Lung (tissue), 12 donors: Measurements from ENCODE around the gene PTPRD. TPM values are rescaled to one million over a fixed set of nuclear protein-coding genes. Genes with fewer than 3 reads are reported as not detected.

Experiments used
- ATAC-seq: fragments of 200-7000 bp; cut with Tn5 transposase; one replicate; pipeline ENCODE4 v1.9.1; 2020; ENCODE audit warnings: moderate number of reproducible peaks; ENCODE audit not compliant: insufficient read depth, low FRiP score
- DNase-seq, 3 donors: peaks; one replicate each; pipeline ENCODE4 v3.0.0-alpha.2; 2013 to 2017
- H3K27ac ChIP-seq, 2 donors: one replicate each; pipeline ENCODE4 v1.5.1; 2013; ENCODE audit warnings: mild to moderate bottlenecking in 2 of 2, moderate library complexity in 2 of 2, control low read depth in 1 of 2, inconsistent platforms in 1 of 2, low read depth in 1 of 2, low read length in 1 of 2
- H3K27me3 ChIP-seq, 3 donors: one replicate each; pipeline ENCODE4 v1.5.1; 2013; ENCODE audit warnings: low read length in 2 of 3; ENCODE audit not compliant: control insufficient read depth in 3 of 3, insufficient read depth in 3 of 3
- H3K36me3 ChIP-seq, 4 donors: one replicate each; pipeline ENCODE4 v1.5.1; 2013; ENCODE audit warnings: low read length in 4 of 4, mild to moderate bottlenecking in 1 of 4, moderate library complexity in 1 of 4; ENCODE audit not compliant: control insufficient read depth in 4 of 4, insufficient read depth in 4 of 4
- H3K4me1 ChIP-seq, 5 donors: one replicate each; pipeline ENCODE4 v1.5.1; 2013; ENCODE audit warnings: low read length in 5 of 5, mild to moderate bottlenecking in 2 of 5, moderate library complexity in 1 of 5; ENCODE audit not compliant: control insufficient read depth in 5 of 5, insufficient read depth in 5 of 5
- H3K4me3 ChIP-seq: one replicate; pipeline ENCODE4 v1.5.1; 2013; ENCODE audit warnings: mild to moderate bottlenecking, control low read depth, moderate library complexity
- H3K9ac ChIP-seq, 2 donors: one replicate each; pipeline ENCODE4 v1.5.1; 2013; ENCODE audit warnings: low read length in 2 of 2, control low read depth in 1 of 2; ENCODE audit not compliant: insufficient read depth in 1 of 2
- H3K9me3 ChIP-seq, 4 donors: one replicate each; pipeline ENCODE4 v1.5.1; 2013; ENCODE audit warnings: low read length in 3 of 4, mild to moderate bottlenecking in 1 of 4, moderate library complexity in 1 of 4; ENCODE audit not compliant: control insufficient read depth in 4 of 4, insufficient read depth in 3 of 4
- WGBS, 2 donors: extraction: QIAGEN DNeasy Blood & Tissue Kit; methylation state at CpG; one replicate each; pipeline ENCODE4 v1.1.7; 2013; 5-methylcytosine and 5-hydroxymethylcytosine counted together
- polyA plus RNA-seq, 2 donors: library from polyadenylated mRNA; stranded (reverse); fragments of 200-250 nt; gene quantifications; one replicate each; pipeline ENCODE4 v1.2.1, GENCODE V29; 2013
- total RNA-seq, 2 donors: library from RNA; depleted of rRNA in 1 of 2; stranded (reverse); fragments of >200 nt in 1 of 2; gene quantifications; one replicate each; pipeline ENCODE4 v1.2.1, GENCODE V29; 2014 to 2021
- TF ChIP-seq, protein P1 (sequence below): IDR thresholded peaks from 2 replicates; pipeline ENCODE4 v1.5.1; 2012; ENCODE audit warnings: mild to moderate bottlenecking; ENCODE audit errors: control extremely low read depth, extremely low read depth
- donor health status: control.
- donor health status: control.
- donor health status: Bipolar disorder and iron deficiency.
- donor health status: healthy.
- donor health status: DM: yes; HTN: yes; CAD: no.

PTPRD gene
- total and polyA plus RNA-seq, 4 donors, result 1.9 to 145 (median 13.7) TPM

DNA sequence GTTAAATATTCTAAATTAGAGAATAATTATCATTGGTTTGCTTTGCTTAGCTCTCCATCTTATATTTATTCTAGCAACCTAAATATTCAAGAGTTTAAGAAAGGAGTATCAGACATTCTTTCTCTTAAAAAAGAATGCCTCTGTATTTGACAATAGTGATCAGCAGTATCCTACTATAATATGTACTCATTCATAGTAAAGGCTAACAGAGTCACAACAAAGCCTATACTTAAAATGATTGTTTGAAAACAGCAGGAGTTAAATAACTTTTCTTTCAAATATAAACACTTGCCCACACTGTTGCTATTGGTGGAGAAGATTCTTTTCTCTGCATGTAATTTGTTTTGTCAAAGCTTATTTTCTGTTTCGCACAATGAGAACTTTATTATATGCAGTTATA, 178.4 kb downstream of the PTPRD start:
- Histone ChIP-seq H3K36me3 (no peaks in the 10 kb centered on the region), H3K4me1 (no peaks in the 10 kb centered on the region), H3K27ac (no peak overlapping the region), H3K27me3 (no peaks in the 10 kb centered on the region), H3K9ac (no peak overlapping the region), H3K4me3 (no peak overlapping the region), H3K9me3 (no peaks in the 10 kb centered on the region)
- ATAC-seq (no peak), DNase-seq (no peak)
- WGBS, 2 donors, result 93 to 94% methylated on average over 1 of the region's 1 CpG
- TF ChIP-seq, protein P1, sequence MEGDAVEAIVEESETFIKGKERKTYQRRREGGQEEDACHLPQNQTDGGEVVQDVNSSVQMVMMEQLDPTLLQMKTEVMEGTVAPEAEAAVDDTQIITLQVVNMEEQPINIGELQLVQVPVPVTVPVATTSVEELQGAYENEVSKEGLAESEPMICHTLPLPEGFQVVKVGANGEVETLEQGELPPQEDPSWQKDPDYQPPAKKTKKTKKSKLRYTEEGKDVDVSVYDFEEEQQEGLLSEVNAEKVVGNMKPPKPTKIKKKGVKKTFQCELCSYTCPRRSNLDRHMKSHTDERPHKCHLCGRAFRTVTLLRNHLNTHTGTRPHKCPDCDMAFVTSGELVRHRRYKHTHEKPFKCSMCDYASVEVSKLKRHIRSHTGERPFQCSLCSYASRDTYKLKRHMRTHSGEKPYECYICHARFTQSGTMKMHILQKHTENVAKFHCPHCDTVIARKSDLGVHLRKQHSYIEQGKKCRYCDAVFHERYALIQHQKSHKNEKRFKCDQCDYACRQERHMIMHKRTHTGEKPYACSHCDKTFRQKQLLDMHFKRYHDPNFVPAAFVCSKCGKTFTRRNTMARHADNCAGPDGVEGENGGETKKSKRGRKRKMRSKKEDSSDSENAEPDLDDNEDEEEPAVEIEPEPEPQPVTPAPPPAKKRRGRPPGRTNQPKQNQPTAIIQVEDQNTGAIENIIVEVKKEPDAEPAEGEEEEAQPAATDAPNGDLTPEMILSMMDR, result no peak

DNA sequence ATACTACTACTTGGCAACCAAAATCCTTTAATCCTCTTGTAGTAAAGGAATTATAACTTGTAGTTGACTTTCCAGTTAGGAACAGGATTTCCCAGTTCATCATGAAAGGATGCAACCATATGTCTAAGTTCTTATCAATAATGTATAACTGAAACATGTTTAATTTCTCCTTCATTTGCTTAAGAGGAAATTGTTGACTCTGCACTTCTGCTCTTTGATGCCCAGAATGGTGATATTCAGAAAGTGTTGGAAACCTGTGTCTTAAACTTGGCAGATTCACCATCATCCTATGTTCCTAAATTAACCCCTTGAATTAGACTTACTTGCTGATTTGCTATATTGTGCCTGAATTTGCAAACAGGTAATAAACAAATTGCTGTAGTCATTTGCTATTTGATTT, 201.5 kb downstream of the PTPRD start:
- H3K27me3 ChIP-seq, result no peaks in the 10 kb centered on the region
- H3K9me3 ChIP-seq, result no peaks in the 10 kb centered on the region
- no peak overlapping the region for H3K4me3 ChIP-seq
- H3K4me1 ChIP-seq, result no peaks in the 10 kb centered on the region
- ATAC-seq (no peak), DNase-seq (no peak)
- TF ChIP-seq, protein P1, result no peak
- no peak overlapping the region for H3K9ac ChIP-seq
- no peaks in the 10 kb centered on the region for H3K36me3 ChIP-seq
- no peak overlapping the region for H3K27ac ChIP-seq

DNA sequence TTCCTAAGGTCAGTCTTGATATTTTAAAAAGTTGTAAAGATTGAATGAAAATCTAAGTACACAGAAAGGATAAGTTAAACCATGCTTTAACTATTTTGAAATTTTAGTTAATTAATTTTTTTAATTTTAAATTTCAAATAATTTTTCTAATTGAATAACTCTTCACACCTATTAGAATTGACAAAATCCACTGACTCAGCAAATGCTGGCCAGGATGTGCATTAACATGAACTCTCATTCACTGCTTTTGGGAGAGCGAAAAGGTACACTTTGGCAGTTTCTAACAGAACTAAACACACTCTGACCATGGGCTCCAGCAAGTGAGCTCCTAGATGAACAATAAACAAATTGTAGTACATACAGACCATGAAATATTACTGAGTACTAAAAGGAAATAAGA, 209.5 kb downstream of the PTPRD start:
- TF ChIP-seq, protein P1, result no peak
- H3K27me3 ChIP-seq, result no peaks in the 10 kb centered on the region
- 88 to 90% methylated on average over 1 of the region's 1 CpG for WGBS, 2 donors
- no peaks in the 10 kb centered on the region for H3K4me1 ChIP-seq
- no peak for DNase-seq
- ATAC-seq, result no peak
- no peaks in the 10 kb centered on the region for H3K9me3 ChIP-seq
- no peaks in the 10 kb centered on the region for H3K36me3 ChIP-seq
- no peak overlapping the region for H3K27ac ChIP-seq
- H3K9ac ChIP-seq, result no peak overlapping the region
- H3K4me3 ChIP-seq, result no peak overlapping the region

DNA sequence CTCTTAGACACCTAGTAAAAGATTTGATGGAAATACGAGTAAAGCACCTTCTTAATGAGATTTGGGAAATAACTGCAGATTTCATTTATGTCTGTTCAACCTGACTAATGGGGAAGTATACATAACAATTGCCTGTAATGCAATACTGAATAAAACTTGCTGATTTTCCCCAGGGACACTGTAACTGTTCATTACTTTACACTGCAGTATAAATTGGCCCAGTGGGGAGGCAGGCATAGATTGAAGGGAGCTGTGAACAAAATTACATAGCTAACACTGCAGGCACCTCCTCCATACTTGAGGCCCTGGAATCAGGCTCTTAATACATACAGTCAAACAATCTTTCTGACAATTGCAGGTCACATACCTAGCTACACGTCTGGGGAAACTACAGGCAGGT, 216.2 kb downstream of the PTPRD start:
- H3K4me3 ChIP-seq, result no peak overlapping the region
- H3K4me1 ChIP-seq, result no peaks in the 10 kb centered on the region
- peak; percentile 4 to 19 (median 12) for DNase-seq
- H3K27ac ChIP-seq, result no peak overlapping the region
- WGBS, 2 donors, result 58 to 59% methylated on average over 2 of the region's 2 CpGs
- no peaks in the 10 kb centered on the region for H3K9me3 ChIP-seq
- ATAC-seq, result no peak
- H3K27me3 ChIP-seq, result no peaks in the 10 kb centered on the region
- no peak overlapping the region for H3K9ac ChIP-seq
- no peaks in the 10 kb centered on the region for H3K36me3 ChIP-seq
- TF ChIP-seq, protein P1, result no peak
